ENCODE data around the gene HBQ1. TPM values are rescaled to one million over a fixed set of nuclear protein-coding genes. Genes with fewer than 3 reads are reported as not detected.
"Not testable (repeated sequence)": the region's sequence is repeated elsewhere in the genome, so short reads cannot be mapped to it uniquely, and the experiment has no call there.

HBQ1 gene
- total RNA-seq, 1 experiment from 2014 or later, result not detected

GRCh38 chr16:209359-209758, 29.1 kb downstream of the HBQ1 start:
- DNase-seq (ENCODE audit: low spot score), result not testable (repeated sequence)

GRCh38 chr16:211631-212180, 31.4 kb downstream of the HBQ1 start:
- DNase-seq (ENCODE audit: low spot score), result not testable (repeated sequence)

- no peak for DNase-seq (ENCODE audit: low spot score)
These were observed 32.7 kb downstream of the HBQ1 start for GRCh38 chr16:212999-213398.

- no peak for DNase-seq (ENCODE audit: low spot score)
These were observed 39.8 kb downstream of the HBQ1 start for GRCh38 chr16:220021-220420.

- DNase-seq (ENCODE audit: low spot score), result no peak
These were observed 48.0 kb downstream of the HBQ1 start for GRCh38 chr16:228151-228851.

GRCh38 chr16:228852-229730, 48.8 kb downstream of the HBQ1 start, which contains the start of gene LUC7L:
LUC7L (minus strand) TSS chr16:229449; CDS start chr16:229339, 110 bp downstream.
- DNase-seq (ENCODE audit: low spot score), result peak; percentile 79

- DNase-seq (ENCODE audit: low spot score), result no peak
These were observed 49.5 kb downstream of the HBQ1 start for GRCh38 chr16:229731-230281.

- not testable (repeated sequence) for DNase-seq (ENCODE audit: low spot score)
These were observed 50.1 kb downstream of the HBQ1 start for GRCh38 chr16:230351-230750.

Other genes starting within 250 kb of the HBQ1 start
- 8.3 and 12.5 TPM in 2 replicates for gene POLR3K, start 126.9 kb upstream of the HBQ1 start, total RNA-seq (2014; rRNA removed; shearing (Covaris generic))
- 42.4 and 46.6 TPM in 2 replicates for gene SNRNP25, start 126.6 kb upstream of the HBQ1 start, total RNA-seq (2014; rRNA removed; shearing (Covaris generic))
- gene RHBDF1, start 107.8 kb upstream of the HBQ1 start, total RNA-seq (2014; rRNA removed; shearing (Covaris generic)), result 12.4 and 15.5 TPM in 2 replicates
- gene MPG, start 102.2 kb upstream of the HBQ1 start, total RNA-seq (2014; rRNA removed; shearing (Covaris generic)), result 62.8 and 94.3 TPM in 2 replicates
- gene NPRL3, start 41.8 kb upstream of the HBQ1 start, total RNA-seq (2014; rRNA removed; shearing (Covaris generic)), result 2.6 and 5.0 TPM in 2 replicates
- not detected in 2 replicates for gene HBZ, start 27.8 kb upstream of the HBQ1 start, total RNA-seq (2014; rRNA removed; shearing (Covaris generic))
- not detected in 2 replicates for gene HBM, start 14.5 kb upstream of the HBQ1 start, total RNA-seq (2014; rRNA removed; shearing (Covaris generic))
- gene HBA2, start 7.6 kb upstream of the HBQ1 start, total RNA-seq (2014; rRNA removed; shearing (Covaris generic)), result 3.3 TPM in 1 of 2 replicates, not detected in the other
- gene HBA1, start 3.8 kb upstream of the HBQ1 start, total RNA-seq (2014; rRNA removed; shearing (Covaris generic)), result not detected in 2 replicates
- 39.6 and 44.7 TPM in 2 replicates for gene LUC7L, start 49.0 kb downstream of the HBQ1 start, total RNA-seq (2014; rRNA removed; shearing (Covaris generic))
- 118 and 178 TPM in 2 replicates for gene FAM234A, start 54.4 kb downstream of the HBQ1 start, total RNA-seq (2014; rRNA removed; shearing (Covaris generic))
- gene RGS11, start 95.5 kb downstream of the HBQ1 start, total RNA-seq (2014; rRNA removed; shearing (Covaris generic)), result not detected in 2 replicates
- gene ARHGDIG, start 100.1 kb downstream of the HBQ1 start, total RNA-seq (2014; rRNA removed; shearing (Covaris generic)), result not detected in 2 replicates
- gene PDIA2, start 102.7 kb downstream of the HBQ1 start, total RNA-seq (2014; rRNA removed; shearing (Covaris generic)), result not detected in 2 replicates
- 5.6 and 7.0 TPM in 2 replicates for gene AXIN1, start 172.3 kb downstream of the HBQ1 start, total RNA-seq (2014; rRNA removed; shearing (Covaris generic))
- 159 and 167 TPM in 2 replicates for gene MRPL28, start 190.1 kb downstream of the HBQ1 start, total RNA-seq (2014; rRNA removed; shearing (Covaris generic))
- 13.7 and 15.9 TPM in 2 replicates for gene PGAP6, start 201.5 kb downstream of the HBQ1 start, total RNA-seq (2014; rRNA removed; shearing (Covaris generic))
- 87.5 and 95.3 TPM in 2 replicates for gene NME4, start 216.7 kb downstream of the HBQ1 start, total RNA-seq (2014; rRNA removed; shearing (Covaris generic))
- 5.9 and 8.7 TPM in 2 replicates for gene DECR2, start 221.4 kb downstream of the HBQ1 start, total RNA-seq (2014; rRNA removed; shearing (Covaris generic))
- 5.4 and 11.5 TPM in 2 replicates for gene RAB11FIP3, start 245.2 kb downstream of the HBQ1 start, total RNA-seq (2014; rRNA removed; shearing (Covaris generic))

Measured in H4 (cell line).